ENCODE data around the gene FUBP3.
"Not testable (repeated sequence)": the region's sequence is repeated elsewhere in the genome, so short reads cannot be mapped to it uniquely, and the experiment has no call there.

Gene FUBP3

DNA sequence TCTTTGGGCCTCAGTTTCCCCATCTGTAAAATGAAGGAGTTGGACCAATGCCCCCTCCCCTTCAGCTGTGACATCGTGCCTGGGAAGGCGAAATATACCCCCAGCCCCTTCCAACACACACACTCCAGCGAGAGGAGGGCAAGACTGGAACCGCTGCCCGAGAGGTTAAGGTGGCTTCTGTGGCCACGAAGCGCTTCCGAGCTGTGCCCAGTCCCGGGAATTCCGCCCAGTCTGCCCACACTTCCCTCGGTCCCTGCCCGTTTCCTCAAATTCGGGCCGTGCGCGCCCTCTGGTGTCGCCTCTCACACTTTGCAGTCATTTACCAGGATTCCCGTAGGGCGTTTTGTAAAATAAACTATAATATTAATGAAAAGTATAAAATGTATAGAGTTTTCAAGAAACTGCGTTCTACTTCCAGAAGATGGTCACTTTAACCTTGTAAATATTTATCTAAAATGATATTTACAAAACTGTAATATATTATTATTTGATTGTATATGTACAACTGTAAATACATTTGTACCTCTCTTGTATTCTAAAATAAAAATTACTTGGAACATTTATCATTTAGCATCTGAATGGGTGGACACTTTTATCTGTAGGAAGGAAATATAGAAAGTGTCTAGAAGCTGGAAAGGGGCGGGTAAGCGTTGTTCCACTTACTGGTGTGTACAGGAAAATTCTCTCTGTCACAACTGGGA is 103.2 kb downstream of the FUBP3 start:
- DNase-seq (ENCODE audit: low read depth in 2 of 2) = peak; percentile 20 to 39

DNA sequence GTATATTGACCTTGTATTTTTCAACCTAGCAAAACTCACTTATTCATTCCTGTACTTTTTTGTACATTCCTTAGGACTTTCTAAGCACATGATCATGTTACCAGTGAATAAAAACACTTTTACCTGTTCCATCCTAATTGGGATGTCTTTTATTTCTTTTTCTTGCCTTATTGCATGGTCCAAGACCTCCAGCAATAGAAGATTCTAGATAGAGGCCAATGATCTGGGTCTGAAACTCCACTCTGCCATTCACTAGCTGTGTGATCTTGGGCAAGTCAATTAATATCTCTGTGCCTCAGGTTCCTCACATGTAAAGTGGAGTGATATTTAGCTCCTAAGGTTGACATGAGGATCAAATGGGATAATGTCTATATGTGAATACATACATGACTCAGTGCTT is 105.7 kb downstream of the FUBP3 start:
- DNase-seq (ENCODE audit: low read depth in 2 of 2) = no peak

GRCh38 chr9:130685945-130686344 is 106.6 kb downstream of the FUBP3 start:
- not testable (repeated sequence) for DNase-seq (ENCODE audit: low read depth in 2 of 2)

GRCh38 chr9:130687615-130688014 is 108.2 kb downstream of the FUBP3 start:
- DNase-seq (ENCODE audit: low read depth in 2 of 2) = no peak

Measured in stimulated activated CD4-positive, alpha-beta T cell treated with anti-CD3 and anti-CD28 coated beads, Interleukin-1b, Interleukin-23, amount 100 ng/mL, for 1 hour (primary cell).